Measurements from ENCODE around the gene CCT8. TPM values are rescaled to one million over a fixed set of nuclear protein-coding genes. Genes with fewer than 3 reads are reported as not detected.

The CCT8 gene
- total and polyA plus RNA-seq, 11 donors: 88.8 to 198 (median 110) TPM

GRCh38 chr21:29008367-29008766 lies 65.1 kb downstream of the CCT8 start:
- Histone ChIP-seq H3K27ac (no peak overlapping the region), H3K36me3 (peaks cover 0 to 37% (median 33%) of the 10 kb centered on the region in 9 donors), H3K4me1 (peaks cover 0 to 9% (median 5%) of the 10 kb centered on the region in 12 donors), H3K4me3 (no peak overlapping the region), H3K9me3 (no peaks in the 10 kb centered on the region), H3K27me3 (no peaks in the 10 kb centered on the region)
- intact Hi-C loops (cut with DNase I): no loop called here
- WGBS, 4 donors: 76 to 87% (median 82%) methylated on average over 3 of the region's 3 CpGs
- TF ChIP-seq POLR2A (IDR thresholded peaks at IDR 0.05) (no peak), CTCF (IDR thresholded peaks at IDR 0.05) (no peak)
- ATAC-seq (no peak), DNase-seq (no peak)

DNA sequence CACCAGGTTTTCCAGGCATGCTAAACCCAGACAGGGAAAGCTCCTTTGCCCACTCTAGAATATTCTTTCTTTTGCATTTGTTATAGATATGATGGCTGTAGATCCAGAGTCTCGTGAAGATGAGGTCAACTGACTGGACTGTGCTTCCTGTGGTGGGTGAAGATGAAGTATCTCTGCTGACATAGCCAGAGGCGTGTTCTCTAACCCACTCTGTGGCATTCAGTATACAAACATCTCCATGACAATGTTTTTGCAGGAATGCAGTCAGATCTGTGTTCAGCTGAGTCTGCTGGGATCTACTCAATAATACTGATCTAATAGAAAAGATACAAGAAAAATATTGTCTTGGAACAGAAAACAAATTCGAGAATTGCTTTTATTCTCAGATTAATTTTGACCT lies 65.6 kb downstream of the CCT8 start:
- no peak overlapping the region for H3K27ac ChIP-seq
- H3K27me3 ChIP-seq: no peaks in the 10 kb centered on the region
- DNase-seq: no peak
- 76 to 78% (median 77%) methylated on average over 3 of the region's 3 CpGs for WGBS, 4 donors
- no peak overlapping the region for H3K4me3 ChIP-seq
- intact Hi-C loops (cut with DNase I): no loop called here
- peaks cover 0 to 11% (median 6%) of the 10 kb centered on the region in 12 donors for H3K4me1 ChIP-seq
- ATAC-seq: no peak
- peaks cover 0 to 37% (median 33%) of the 10 kb centered on the region in 9 donors for H3K36me3 ChIP-seq
- TF ChIP-seq CTCF (IDR thresholded peaks at IDR 0.05) (no peak), POLR2A (IDR thresholded peaks at IDR 0.05) (no peak)
- H3K9me3 ChIP-seq: no peaks in the 10 kb centered on the region

- Histone ChIP-seq H3K27me3 (no peaks in the 10 kb centered on the region), H3K9me3 (no peaks in the 10 kb centered on the region), H3K4me1 (peaks cover 0 to 14% (median 7%) of the 10 kb centered on the region in 12 donors), H3K36me3 (peaks cover 0 to 37% (median 33%) of the 10 kb centered on the region in 9 donors), H3K4me3 (no peak overlapping the region), H3K27ac (no peak overlapping the region)
- no peak for ATAC-seq
- intact Hi-C loops (cut with DNase I): no loop called here
- WGBS, 4 donors: 87 to 92% (median 91%) methylated on average over 3 of the region's 3 CpGs
- TF ChIP-seq POLR2A (IDR thresholded peaks at IDR 0.05) (no peak), CTCF (IDR thresholded peaks at IDR 0.05) (no peak)
- no peak for DNase-seq
Measured at GRCh38 chr21:29007135-29007534, 66.3 kb downstream of the CCT8 start.

Other genes with a start within 250 kb of the CCT8 start
- gene LTN1, start 80.8 kb downstream of the CCT8 start, total RNA-seq: 10 to 100 TPM; 11.1 to 20.3 (median 18.6) TPM
- gene LTN1, start 80.8 kb downstream of the CCT8 start, polyA plus RNA-seq: 1 to 10 TPM; 3.4 to 8.0 TPM
- gene RWDD2B, start 54.3 kb downstream of the CCT8 start, total RNA-seq: 10 to 100 TPM; 10.6 to 22.4 (median 16.6) TPM
- gene RWDD2B, start 54.3 kb downstream of the CCT8 start, polyA plus RNA-seq: 10 to 100 TPM; 10.0 to 16.6 TPM
- gene USP16, start 49.0 kb downstream of the CCT8 start, total RNA-seq: 10 to 100 TPM; 19.1 to 38.1 (median 32.4) TPM
- gene USP16, start 49.0 kb downstream of the CCT8 start, polyA plus RNA-seq: 10 to 100 TPM; 16.4 to 42.6 TPM
- 10 to 100 TPM in 3 of 9 donors, 1 to 10 TPM in 5, under 1 TPM in 1; 0.64 to 25.2 (median 7.4) TPM for gene MAP3K7CL, start 57.0 kb upstream of the CCT8 start, total RNA-seq
- gene MAP3K7CL, start 57.0 kb upstream of the CCT8 start, polyA plus RNA-seq: 1 to 10 TPM; 2.7 to 4.5 TPM
- 10 to 100 TPM; 16.7 to 83.4 (median 40.0) TPM for gene BACH1, start 225.3 kb upstream of the CCT8 start, total RNA-seq
- gene BACH1, start 225.3 kb upstream of the CCT8 start, polyA plus RNA-seq: 1 to 10 TPM; 5.3 to 7.3 TPM